ENCODE data around the gene TAS2R1. TPM values are rescaled to one million over a fixed set of nuclear protein-coding genes. Genes with fewer than 3 reads are reported as not detected.

Gene TAS2R1
- total and polyA plus RNA-seq, 7 donors, result not detected

DNA sequence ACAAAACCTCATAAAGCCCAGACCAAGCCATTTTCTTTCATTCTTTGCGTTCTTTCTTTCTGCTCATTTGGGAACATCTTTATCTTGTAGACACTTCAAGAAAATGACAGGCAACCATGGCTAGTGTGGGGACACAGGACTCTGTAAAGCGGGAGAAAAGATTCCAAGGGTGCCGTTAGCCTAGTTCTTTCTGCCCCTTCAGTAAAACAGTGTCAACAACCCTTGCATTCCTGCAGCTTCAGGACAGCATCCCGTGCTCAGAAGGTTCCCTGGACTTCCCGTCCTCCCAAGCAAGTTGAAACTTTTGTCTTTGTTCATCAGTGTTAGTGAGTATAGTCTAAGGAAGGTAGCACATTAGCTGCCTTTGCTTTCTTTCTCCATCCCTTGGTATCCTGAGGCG lies 41.9 kb downstream of the TAS2R1 start:
- Histone ChIP-seq H3K4me1 (no peaks in the 10 kb centered on the region), H3K36me3 (no peaks in the 10 kb centered on the region), H3K4me3 (no peak overlapping the region), H3K27ac (no peak overlapping the region), H3K27me3 (no peaks in the 10 kb centered on the region), H3K9me3 (no peaks in the 10 kb centered on the region)
- no peak for DNase-seq
- intact Hi-C loops (cut with DNase I), result no loop called here
- TF ChIP-seq, protein P1, sequence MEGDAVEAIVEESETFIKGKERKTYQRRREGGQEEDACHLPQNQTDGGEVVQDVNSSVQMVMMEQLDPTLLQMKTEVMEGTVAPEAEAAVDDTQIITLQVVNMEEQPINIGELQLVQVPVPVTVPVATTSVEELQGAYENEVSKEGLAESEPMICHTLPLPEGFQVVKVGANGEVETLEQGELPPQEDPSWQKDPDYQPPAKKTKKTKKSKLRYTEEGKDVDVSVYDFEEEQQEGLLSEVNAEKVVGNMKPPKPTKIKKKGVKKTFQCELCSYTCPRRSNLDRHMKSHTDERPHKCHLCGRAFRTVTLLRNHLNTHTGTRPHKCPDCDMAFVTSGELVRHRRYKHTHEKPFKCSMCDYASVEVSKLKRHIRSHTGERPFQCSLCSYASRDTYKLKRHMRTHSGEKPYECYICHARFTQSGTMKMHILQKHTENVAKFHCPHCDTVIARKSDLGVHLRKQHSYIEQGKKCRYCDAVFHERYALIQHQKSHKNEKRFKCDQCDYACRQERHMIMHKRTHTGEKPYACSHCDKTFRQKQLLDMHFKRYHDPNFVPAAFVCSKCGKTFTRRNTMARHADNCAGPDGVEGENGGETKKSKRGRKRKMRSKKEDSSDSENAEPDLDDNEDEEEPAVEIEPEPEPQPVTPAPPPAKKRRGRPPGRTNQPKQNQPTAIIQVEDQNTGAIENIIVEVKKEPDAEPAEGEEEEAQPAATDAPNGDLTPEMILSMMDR (IDR thresholded peaks at IDR 0.05), result no peak
- TF ChIP-seq POLR2A (IDR thresholded peaks at IDR 0.05) (no peak), POLR2AphosphoS5 (IDR thresholded peaks at IDR 0.05) (no peak), EP300 (IDR thresholded peaks at IDR 0.05) (no peak)
- WGBS, 2 donors, result 68 to 79% methylated on average over 6 of the region's 6 CpGs

- Histone ChIP-seq H3K9me3 (no peaks in the 10 kb centered on the region), H3K4me3 (no peak overlapping the region), H3K36me3 (no peaks in the 10 kb centered on the region), H3K27ac (no peak overlapping the region), H3K27me3 (no peaks in the 10 kb centered on the region), H3K4me1 (no peaks in the 10 kb centered on the region)
- TF ChIP-seq EP300 (IDR thresholded peaks at IDR 0.05) (no peak), POLR2AphosphoS5 (IDR thresholded peaks at IDR 0.05) (no peak), POLR2A (IDR thresholded peaks at IDR 0.05) (no peak)
- TF ChIP-seq, protein P1 (IDR thresholded peaks at IDR 0.05), result no peak
- intact Hi-C loops (cut with DNase I), result no loop called here
- DNase-seq, result no peak
Measured at GRCh38 chr5:9587135-9587534, 43.0 kb downstream of the TAS2R1 start.

- no peak for DNase-seq
- H3K36me3 ChIP-seq, result no peaks in the 10 kb centered on the region
- H3K4me1 ChIP-seq, result no peaks in the 10 kb centered on the region
- intact Hi-C loops (cut with DNase I), result no loop called here
- H3K4me3 ChIP-seq, result no peak overlapping the region
- H3K27me3 ChIP-seq, result no peaks in the 10 kb centered on the region
- TF ChIP-seq, protein P1 (IDR thresholded peaks at IDR 0.05), result no peak
- TF ChIP-seq EP300 (IDR thresholded peaks at IDR 0.05) (no peak), POLR2AphosphoS5 (IDR thresholded peaks at IDR 0.05) (no peak), POLR2A (IDR thresholded peaks at IDR 0.05) (no peak)
- H3K9me3 ChIP-seq, result no peaks in the 10 kb centered on the region
- no peak overlapping the region for H3K27ac ChIP-seq
- 71 to 73% methylated on average over 2 of the region's 2 CpGs for WGBS, 2 donors
Measured at GRCh38 chr5:9582406-9582805, 47.7 kb downstream of the TAS2R1 start.

Other genes with a start within 250 kb of the TAS2R1 start
- 1 to 10 TPM; 1.8 to 2.8 (median 2.5) TPM for gene SEMA5A, start 84.3 kb downstream of the TAS2R1 start, total RNA-seq
- 1 to 10 TPM in 2 of 3 donors, under 1 TPM in 1; 0.60 to 4.7 (median 3.5) TPM for gene SEMA5A, start 84.3 kb downstream of the TAS2R1 start, polyA plus RNA-seq

Measured in sigmoid colon (tissue), 7 donors.